ENCODE results near the gene GIMAP1.
"Not testable (repeated sequence)": the region's sequence is repeated elsewhere in the genome, so short reads cannot be mapped to it uniquely, and the experiment has no call there.

Gene GIMAP1

GRCh38 chr7:150716368-150716767 lies at the start of gene GIMAP1:
Gene GIMAP1, plus strand, starts transcription at chr7:150716613. Its CDS starts 2,435 bp downstream, at chr7:150719048.
- peak within 1 kb of the TSS; percentile 67 for H3K9ac ChIP-seq (ENCODE audit: low read depth, low read length)
- H3K4me3 ChIP-seq (ENCODE audit: low read depth in 1 of 2, low read length in 2 of 2): peak within 1 kb of the TSS; percentile 45 to 78
- DNase-seq: peak; percentile 85
- H3K79me2 ChIP-seq (ENCODE audit: insufficient read depth, low read length): peaks cover 32% of the 10 kb centered on the region
- H3K27me3 ChIP-seq (ENCODE audit: insufficient read depth, low read length, poor library complexity): no peaks in the 10 kb centered on the region
- no peaks in the 10 kb centered on the region for H4K20me1 ChIP-seq (ENCODE audit: insufficient read depth, low read length)
- H3K9me3 ChIP-seq (ENCODE audit: insufficient read depth, low read length, severe bottlenecking): peaks cover 3% of the 10 kb centered on the region
- TF ChIP-seq EZH2 (IDR thresholded peaks at IDR 0.05; ENCODE audit: borderline replicate concordance, low read depth, low read length, severe bottlenecking) (no peak), CTCF (IDR thresholded peaks at IDR 0.05; ENCODE audit: borderline replicate concordance, extremely low read depth, low read length, poor library complexity, severe bottlenecking) (no peak)
- H3K27ac ChIP-seq (ENCODE audit: low read length): peak within 1 kb of the TSS; percentile 85
- H2AFZ ChIP-seq (ENCODE audit: low read depth, low read length): peak within 1 kb of the TSS; percentile 68
- peak; percentile 95 for ATAC-seq (ENCODE audit: insufficient read depth, low read depth)
- H3K36me3 ChIP-seq (ENCODE audit: insufficient read depth, low read length): peaks cover 27% of the 10 kb centered on the region
- peaks cover 55% of the 10 kb centered on the region for H3K4me1 ChIP-seq (ENCODE audit: insufficient read depth, low read length)
- H3K4me2 ChIP-seq (ENCODE audit: insufficient read depth, low read length): peak within 1 kb of the TSS; percentile 81

DNA sequence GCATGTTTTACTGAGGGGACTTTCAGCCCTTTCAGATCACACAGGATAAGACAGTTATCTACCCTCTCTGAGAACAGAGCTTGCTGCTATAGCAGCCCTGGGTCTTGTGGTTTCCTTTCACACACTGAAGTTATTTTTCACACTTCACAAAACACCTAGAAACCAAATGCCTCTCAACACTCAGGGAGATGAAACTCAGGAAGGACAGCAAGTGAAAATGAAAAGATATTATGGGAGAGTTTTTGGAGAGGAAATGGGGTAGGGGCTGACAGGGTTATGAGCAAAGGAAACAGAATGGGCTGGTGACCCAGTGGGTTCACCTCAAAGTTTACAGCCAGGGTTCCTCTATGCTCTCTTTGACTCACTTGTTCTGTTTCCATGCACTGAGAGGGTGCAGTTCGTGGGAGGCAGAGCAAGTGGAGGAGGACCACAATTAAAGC lies 47.9 kb upstream of the GIMAP1 start:
- H3K4me3 ChIP-seq (ENCODE audit: low read depth in 1 of 2, low read length in 2 of 2): peak overlapping the region in 1 of 2 experiments; percentile 8; a peak in 1 of 4 replicates
- no peaks in the 10 kb centered on the region for H3K27me3 ChIP-seq (ENCODE audit: insufficient read depth, low read length, poor library complexity)
- H3K79me2 ChIP-seq (ENCODE audit: insufficient read depth, low read length): peaks cover 22% of the 10 kb centered on the region
- peak overlapping the region; percentile 39 for H3K4me2 ChIP-seq (ENCODE audit: insufficient read depth, low read length)
- H3K36me3 ChIP-seq (ENCODE audit: insufficient read depth, low read length): no peaks in the 10 kb centered on the region
- peak overlapping the region; percentile 83 for H3K27ac ChIP-seq (ENCODE audit: low read length)
- peaks cover 10% of the 10 kb centered on the region for H3K9me3 ChIP-seq (ENCODE audit: insufficient read depth, low read length, severe bottlenecking)
- no peaks in the 10 kb centered on the region for H4K20me1 ChIP-seq (ENCODE audit: insufficient read depth, low read length)
- no peak overlapping the region for H2AFZ ChIP-seq (ENCODE audit: low read depth, low read length)
- peak; percentile 84 for DNase-seq
- peaks cover 88% of the 10 kb centered on the region for H3K4me1 ChIP-seq (ENCODE audit: insufficient read depth, low read length)
- H3K9ac ChIP-seq (ENCODE audit: low read depth, low read length): peak overlapping the region; percentile 44
- ATAC-seq (ENCODE audit: insufficient read depth, low read depth): peak; percentile 80
- TF ChIP-seq CTCF (IDR thresholded peaks at IDR 0.05; ENCODE audit: borderline replicate concordance, extremely low read depth, low read length, poor library complexity, severe bottlenecking) (no peak), EZH2 (IDR thresholded peaks at IDR 0.05; ENCODE audit: borderline replicate concordance, low read depth, low read length, severe bottlenecking) (no peak)

GRCh38 chr7:150668977-150669376 lies 47.4 kb upstream of the GIMAP1 start:
- H2AFZ ChIP-seq (ENCODE audit: low read depth, low read length): no peak overlapping the region
- H3K4me3 ChIP-seq (ENCODE audit: low read depth in 1 of 2, low read length in 2 of 2): peak overlapping the region in 1 of 2 experiments; percentile 3; a peak in 1 of 4 replicates
- H4K20me1 ChIP-seq (ENCODE audit: insufficient read depth, low read length): no peaks in the 10 kb centered on the region
- peak overlapping the region; percentile 39 for H3K4me2 ChIP-seq (ENCODE audit: insufficient read depth, low read length)
- no peak for ATAC-seq (ENCODE audit: insufficient read depth, low read depth)
- peaks cover 83% of the 10 kb centered on the region for H3K4me1 ChIP-seq (ENCODE audit: insufficient read depth, low read length)
- H3K36me3 ChIP-seq (ENCODE audit: insufficient read depth, low read length): no peaks in the 10 kb centered on the region
- no peak for TF ChIP-seq CTCF (IDR thresholded peaks at IDR 0.05; ENCODE audit: borderline replicate concordance, extremely low read depth, low read length, poor library complexity, severe bottlenecking)
- no peak for TF ChIP-seq EZH2 (IDR thresholded peaks at IDR 0.05; ENCODE audit: borderline replicate concordance, low read depth, low read length, severe bottlenecking)
- no peak for DNase-seq
- peaks cover 22% of the 10 kb centered on the region for H3K79me2 ChIP-seq (ENCODE audit: insufficient read depth, low read length)
- peaks cover 14% of the 10 kb centered on the region for H3K9me3 ChIP-seq (ENCODE audit: insufficient read depth, low read length, severe bottlenecking)
- peak overlapping the region; percentile 44 for H3K9ac ChIP-seq (ENCODE audit: low read depth, low read length)
- no peaks in the 10 kb centered on the region for H3K27me3 ChIP-seq (ENCODE audit: insufficient read depth, low read length, poor library complexity)
- peak overlapping the region; percentile 83 for H3K27ac ChIP-seq (ENCODE audit: low read length)

GRCh38 chr7:150671798-150672585 lies 44.4 kb upstream of the GIMAP1 start:
- not testable (repeated sequence) for H3K79me2 ChIP-seq (ENCODE audit: insufficient read depth, low read length); H3K4me3 ChIP-seq (ENCODE audit: low read depth in 1 of 2, low read length in 2 of 2); H3K36me3 ChIP-seq (ENCODE audit: insufficient read depth, low read length); H3K27me3 ChIP-seq (ENCODE audit: insufficient read depth, low read length, poor library complexity); H4K20me1 ChIP-seq (ENCODE audit: insufficient read depth, low read length); DNase-seq; H2AFZ ChIP-seq (ENCODE audit: low read depth, low read length); ATAC-seq (ENCODE audit: insufficient read depth, low read depth); H3K4me2 ChIP-seq (ENCODE audit: insufficient read depth, low read length)
- Histone ChIP-seq H3K9me3 (ENCODE audit: insufficient read depth, low read length, severe bottlenecking) (peaks cover 19% of the 10 kb centered on the region), H3K27ac (ENCODE audit: low read length) (peak overlapping the region; percentile 83), H3K9ac (ENCODE audit: low read depth, low read length) (peak overlapping the region; percentile 17; the same call in 1 of the 2 replicates), H3K4me1 (ENCODE audit: insufficient read depth, low read length) (peaks cover 78% of the 10 kb centered on the region)
